Liver (tissue), 9 donors: Measurements from ENCODE around the gene DOCK10. TPM values are rescaled to one million over a fixed set of nuclear protein-coding genes. Genes with fewer than 3 reads are reported as not detected.

Source experiments
- DNase-seq: peaks from one replicate; pipeline ENCODE4 v3.0.0-alpha.2; 2017; ENCODE audit warnings: low spot score
- H3K27ac ChIP-seq, 2 donors: one replicate each; pipeline ENCODE4 v1.7.0; 2013; ENCODE audit warnings: inconsistent platforms in 2 of 2, low read length in 2 of 2, control low read depth in 1 of 2, low read depth in 1 of 2, mild to moderate bottlenecking in 1 of 2
- H3K27me3 ChIP-seq, 4 donors: one replicate each; pipeline versions ENCODE4 v1.6.1 to v1.7.0; 2013; ENCODE audit warnings: low read length in 3 of 4, inconsistent platforms in 1 of 4, mild to moderate bottlenecking in 1 of 4, moderate library complexity in 1 of 4; ENCODE audit not compliant: control insufficient read depth in 4 of 4, insufficient read depth in 4 of 4
- H3K36me3 ChIP-seq, 4 donors: one replicate each; pipeline versions ENCODE4 v1.6.1 to v1.7.0; 2013; ENCODE audit warnings: low read length in 3 of 4, mild to moderate bottlenecking in 3 of 4, low read depth in 1 of 4, moderate library complexity in 1 of 4; ENCODE audit not compliant: control insufficient read depth in 4 of 4, insufficient read depth in 3 of 4
- H3K4me1 ChIP-seq, 4 donors: one replicate each; pipeline versions ENCODE4 v1.6.1 to v1.7.0; 2013; ENCODE audit warnings: low read length in 3 of 4, mild to moderate bottlenecking in 3 of 4, moderate library complexity in 1 of 4; ENCODE audit not compliant: control insufficient read depth in 4 of 4, insufficient read depth in 4 of 4
- H3K4me3 ChIP-seq, 3 donors: one replicate each; pipeline versions ENCODE4 v1.6.1 to v1.7.0; 2013; ENCODE audit warnings: low read length in 3 of 3, control low read depth in 1 of 3, low read depth in 1 of 3, mild to moderate bottlenecking in 1 of 3
- H3K9ac ChIP-seq, 2 donors: one replicate each; pipeline ENCODE4 v1.7.0; 2013; ENCODE audit warnings: low read length in 2 of 2, mild to moderate bottlenecking in 2 of 2, moderate library complexity in 2 of 2, control low read depth in 1 of 2, low read depth in 1 of 2
- H3K9me3 ChIP-seq, 4 donors: one replicate each; pipeline versions ENCODE4 v1.6.1 to v1.7.0; 2013; ENCODE audit warnings: low read length in 3 of 4; ENCODE audit not compliant: control insufficient read depth in 4 of 4
- CTCF ChIP-seq: fragments of 150-350 bp; IDR thresholded peaks from 2 replicates; pipeline ENCODE4 v1.5.1; 2017; ENCODE audit warnings: improper control_type of control experiment, low read depth, low read length; ENCODE audit not compliant: missing input control
- FOXA1 ChIP-seq: IDR thresholded peaks from 2 replicates; pipeline ENCODE4 v1.6.1; 2016; ENCODE audit warnings: antibody characterized with exemption
- FOXA2 ChIP-seq: IDR thresholded peaks from 2 replicates; pipeline ENCODE4 v1.6.1; 2016; ENCODE audit warnings: antibody characterized with exemption
- GABPA ChIP-seq, 2 donors: IDR thresholded peaks in 1 of 2; conservative IDR thresholded peaks in 1 of 2; 2 replicates each; pipeline ENCODE4 v1.6.1; 2016; ENCODE audit warnings: antibody characterized with exemption in 2 of 2, mild to moderate bottlenecking in 1 of 2, moderate library complexity in 1 of 2
- HNF4G ChIP-seq: IDR thresholded peaks from 2 replicates; pipeline ENCODE4 v1.6.1; 2016; ENCODE audit warnings: antibody characterized with exemption
- JUND ChIP-seq, 2 donors: IDR thresholded peaks; 2 replicates each; pipeline ENCODE4 v1.6.1; 2016; ENCODE audit warnings: antibody characterized with exemption in 2 of 2
- MAX ChIP-seq: IDR thresholded peaks from 2 replicates; pipeline ENCODE4 v1.6.1; 2016; ENCODE audit warnings: antibody characterized with exemption
- NR2F2 ChIP-seq: IDR thresholded peaks from 2 replicates; pipeline ENCODE4 v1.6.1; 2016; ENCODE audit warnings: antibody characterized with exemption
- RAD21 ChIP-seq, 2 donors: IDR thresholded peaks; 2 replicates each; pipeline ENCODE4 v1.6.1; 2016; ENCODE audit warnings: antibody characterized with exemption in 2 of 2, mild to moderate bottlenecking in 2 of 2
- REST ChIP-seq: IDR thresholded peaks from 2 replicates; pipeline ENCODE4 v1.6.1; 2016; ENCODE audit warnings: antibody characterized with exemption, mild to moderate bottlenecking
- RXRA ChIP-seq, 2 donors: IDR thresholded peaks; 2 replicates each; pipeline ENCODE4 v1.6.1; 2017 to 2018; ENCODE audit warnings: antibody characterized with exemption in 2 of 2, mild to moderate bottlenecking in 1 of 2
- SP1 ChIP-seq: IDR thresholded peaks from 2 replicates; pipeline ENCODE4 v1.6.1; 2018; ENCODE audit warnings: antibody characterized with exemption, mild to moderate bottlenecking
- TAF1 ChIP-seq: conservative IDR thresholded peaks from 2 replicates; pipeline ENCODE4 v1.6.1; 2016; ENCODE audit warnings: antibody characterized with exemption, mild to moderate bottlenecking
- YY1 ChIP-seq: IDR thresholded peaks from 2 replicates; pipeline ENCODE4 v1.6.1; 2016; ENCODE audit warnings: antibody characterized with exemption, mild to moderate bottlenecking
- ZBTB33 ChIP-seq: IDR thresholded peaks from 2 replicates; pipeline ENCODE4 v1.6.1; 2016; ENCODE audit warnings: antibody characterized with exemption
- WGBS: extraction: QIAGEN DNeasy Blood & Tissue Kit; methylation state at CpG from one replicate; pipeline ENCODE4 v1.1.7; 2013; 5-methylcytosine and 5-hydroxymethylcytosine counted together
- polyA plus RNA-seq, 2 donors: library from polyadenylated mRNA; stranded (reverse) in 1 of 2; unstranded in 1 of 2; fragments of 200-250 nt in 1 of 2; fragments of >200 nt in 1 of 2; fragmentation: Nextera tagmentation in 1 of 2; extraction: Ambion mirVana in 1 of 2; gene quantifications; one replicate each; pipeline versions ENCODE4 v1.2.1 to v1.2.3, GENCODE V29; 2013 to 2015
- total RNA-seq, 2 donors: library from RNA; depleted of rRNA; stranded (reverse); fragments of >200 nt; gene quantifications; one replicate each; pipeline ENCODE4 v1.2.3, GENCODE V29; 2014
- donor health status: healthy.
- donor health status: healthy.
- donor health status: healthy.
- donor health status: healthy.
- donor health status: healthy.

The DOCK10 gene
- total and polyA plus RNA-seq, 4 donors = 1.2 to 15.3 (median 6.8) TPM

- Histone ChIP-seq H3K9me3 (no peaks in the 10 kb centered on the region), H3K4me1 (peaks cover 0 to 11% (median 6%) of the 10 kb centered on the region in 4 donors), H3K9ac (no peak overlapping the region), H3K4me3 (no peak overlapping the region), H3K27ac (no peak overlapping the region), H3K27me3 (no peaks in the 10 kb centered on the region), H3K36me3 (peaks cover 0 to 4% (median 0%) of the 10 kb centered on the region in 4 donors)
- TF ChIP-seq SP1 (no peak), GABPA (IDR thresholded peaks at IDR 0.05 in 1 of 2, conservative IDR thresholded peaks at IDR 0.05 in 1 of 2) (no peak), FOXA2 (no peak), RAD21 (IDR thresholded peaks at IDR 0.05) (no peak), CTCF (no peak)
- no peak for DNase-seq
- WGBS = 91% methylated on average over 1 of the region's 1 CpG
Observed at GRCh38 chr2:224881846-224882245, 160.4 kb downstream of the DOCK10 start.

- H3K36me3 ChIP-seq = peaks cover 0 to 3% (median 0%) of the 10 kb centered on the region in 4 donors
- no peak for DNase-seq
- 85% methylated on average over 6 of the region's 6 CpGs for WGBS
- no peak for TF ChIP-seq YY1
- no peak for TF ChIP-seq HNF4G
- no peak for TF ChIP-seq REST
- TF ChIP-seq MAX = no peak
- no peak for TF ChIP-seq SP1
- TF ChIP-seq RXRA (IDR thresholded peaks at IDR 0.05) = no peak
- no peak for TF ChIP-seq GABPA (IDR thresholded peaks at IDR 0.05 in 1 of 2, conservative IDR thresholded peaks at IDR 0.05 in 1 of 2)
- TF ChIP-seq CTCF = no peak
- TF ChIP-seq TAF1 = no peak
- no peak for TF ChIP-seq FOXA1
- TF ChIP-seq JUND (IDR thresholded peaks at IDR 0.05) = no peak
- no peak for TF ChIP-seq ZBTB33
- TF ChIP-seq NR2F2 = no peak
- no peaks in the 10 kb centered on the region for H3K4me1 ChIP-seq
- no peak overlapping the region for H3K4me3 ChIP-seq
- no peaks in the 10 kb centered on the region for H3K9me3 ChIP-seq
- no peak overlapping the region for H3K9ac ChIP-seq
- no peak overlapping the region for H3K27ac ChIP-seq
- H3K27me3 ChIP-seq = no peaks in the 10 kb centered on the region
Observed at GRCh38 chr2:224876522-224876921, 165.7 kb downstream of the DOCK10 start.
